T47D (cell line): ENCODE measurements around the gene POU3F4.

ENCODE experiments used
- DNase-seq, 2 experiments: peaks; one replicate each; pipeline versions ENCODE4 v3.0.0 to v3.0.0-alpha.2; 2011 to 2012; ENCODE audit warnings: low read depth in 1 of 2, low spot score in 1 of 2
- JUND ChIP-seq: IDR thresholded peaks from 2 replicates; pipeline ENCODE4 v1.6.1; 2012; ENCODE audit warnings: low read depth
- in situ Hi-C: cut with HindIII; loops from 2 replicates; pipeline ENCODE4 v1.10.0; 2016; ENCODE audit warnings: low sequenced_read_pairs, low pct_unique_long_range_greater_than_20kb

POU3F4 gene

GRCh38 chrX:83508006-83508405 lies at the start of gene POU3F4:
Gene POU3F4 (plus strand): TSS chrX:83508290. CDS start chrX:83508325, 35 bp downstream.
- TF ChIP-seq JUND = no peak
- DNase-seq = no peak
- in situ Hi-C loops = no loop called here

GRCh38 chrX:83469551-83469950 lies 38.5 kb upstream of the POU3F4 start:
- in situ Hi-C loops = no loop called here
- peak in 1 of 2 experiments; percentile 41 for DNase-seq

DNA sequence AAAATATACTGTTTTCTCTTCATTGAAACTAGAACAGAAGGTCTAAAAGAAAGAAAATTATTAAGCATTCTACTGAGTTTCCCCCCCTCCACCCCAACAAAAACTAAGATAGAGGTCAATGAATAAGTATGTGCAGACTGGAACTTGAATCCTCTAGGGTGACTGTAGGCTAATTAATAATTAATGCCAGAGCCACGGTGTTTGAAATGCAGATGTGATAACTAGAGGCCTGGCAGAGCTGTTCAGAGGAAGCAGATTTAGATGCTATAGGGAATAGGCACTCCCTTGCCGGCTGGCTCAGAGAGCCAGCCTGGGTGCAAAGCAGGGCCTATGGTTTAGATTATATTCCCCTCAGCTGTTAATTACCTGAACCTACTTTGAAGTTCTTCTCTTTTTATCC lies 12.2 kb upstream of the POU3F4 start:
- in situ Hi-C loops = no loop called here
- TF ChIP-seq JUND = no peak
- DNase-seq = no peak

More at GRCh38 chrX:83469551-83469950, 38.5 kb upstream of the POU3F4 start:
- TF ChIP-seq JUND = no peak

DNA sequence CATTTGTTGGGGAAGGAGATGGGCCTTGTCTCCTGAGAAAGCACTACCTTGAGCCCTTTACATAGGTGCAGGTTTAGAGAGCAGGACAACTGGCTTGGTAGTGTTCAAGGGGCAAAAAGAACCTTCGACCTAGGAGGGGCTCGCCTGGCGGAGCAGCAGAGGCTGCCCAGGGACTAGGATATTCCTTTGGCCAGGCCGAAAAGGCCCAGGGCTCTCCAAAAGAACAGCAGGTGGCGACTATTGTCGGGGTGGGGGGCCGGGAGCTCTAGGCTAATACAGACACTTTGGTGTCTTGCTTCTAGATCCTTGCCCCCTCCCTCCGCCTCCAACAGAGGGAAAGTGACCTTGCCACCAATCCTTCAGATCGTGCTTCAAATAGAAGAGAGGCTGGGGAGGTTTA lies 7.1 kb upstream of the POU3F4 start:
- in situ Hi-C loops = no loop called here
- TF ChIP-seq JUND = no peak
- no peak for DNase-seq

GRCh38 chrX:83501530-83501929 lies 6.6 kb upstream of the POU3F4 start:
- TF ChIP-seq JUND = no peak
- no peak for DNase-seq
- in situ Hi-C loops = no loop called here

- in situ Hi-C loops = no loop called here
- DNase-seq = no peak
- no peak for TF ChIP-seq JUND
Measured at GRCh38 chrX:83504721-83505479, 3.2 kb upstream of the POU3F4 start.

DNA sequence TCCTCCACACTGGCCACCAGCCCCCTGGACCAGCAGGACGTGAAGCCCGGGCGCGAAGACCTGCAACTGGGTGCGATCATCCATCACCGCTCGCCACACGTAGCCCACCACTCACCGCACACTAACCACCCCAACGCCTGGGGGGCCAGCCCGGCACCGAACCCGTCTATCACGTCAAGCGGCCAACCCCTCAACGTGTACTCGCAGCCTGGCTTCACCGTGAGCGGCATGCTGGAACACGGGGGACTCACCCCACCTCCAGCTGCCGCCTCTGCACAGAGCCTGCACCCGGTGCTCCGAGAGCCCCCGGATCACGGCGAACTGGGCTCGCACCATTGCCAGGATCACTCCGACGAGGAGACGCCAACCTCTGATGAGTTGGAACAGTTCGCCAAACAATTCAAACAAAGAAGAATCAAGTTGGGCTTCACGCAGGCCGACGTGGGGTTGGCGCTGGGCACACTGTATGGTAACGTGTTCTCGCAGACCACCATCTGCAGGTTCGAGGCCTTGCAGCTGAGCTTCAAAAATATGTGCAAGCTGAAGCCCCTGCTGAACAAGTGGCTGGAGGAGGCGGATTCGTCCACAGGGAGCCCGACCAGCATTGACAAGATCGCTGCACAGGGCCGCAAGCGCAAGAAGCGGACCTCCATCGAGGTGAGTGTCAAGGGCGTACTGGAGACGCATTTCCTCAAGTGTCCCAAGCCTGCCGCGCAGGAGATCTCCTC lies 600 bp downstream of the POU3F4 start:
- no peak for TF ChIP-seq JUND
- in situ Hi-C loops = no loop called here
- DNase-seq = no peak

- TF ChIP-seq JUND = no peak
- DNase-seq = no peak
- in situ Hi-C loops = no loop called here
Measured at GRCh38 chrX:83509254-83509801, 1.2 kb downstream of the POU3F4 start.

DNA sequence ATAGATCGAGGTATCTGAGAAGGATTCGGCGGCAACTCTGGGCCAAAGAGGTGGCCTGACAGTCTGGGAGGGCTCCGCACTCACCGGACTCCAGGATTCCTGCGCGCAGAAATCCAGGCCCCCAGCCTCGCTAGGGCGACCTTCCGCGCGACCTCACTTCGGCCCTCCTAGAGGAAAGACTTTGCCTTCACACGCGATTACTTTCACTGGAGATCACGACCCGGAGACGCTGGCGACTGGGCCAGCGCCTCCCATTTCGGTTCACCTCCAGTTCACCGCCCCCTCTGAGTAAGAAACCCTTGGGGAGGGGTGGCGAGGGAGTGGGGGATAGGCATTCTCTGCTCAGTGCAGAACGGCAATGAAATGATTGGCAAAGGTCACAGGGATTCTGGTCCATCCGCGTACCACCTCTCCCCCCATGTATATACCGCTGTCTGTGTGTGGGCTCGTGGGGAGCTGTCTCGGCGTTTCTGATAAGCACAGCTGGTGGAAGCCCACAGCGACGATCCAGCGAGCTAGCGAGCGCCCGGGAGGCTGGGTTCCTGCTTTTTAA lies 2.5 kb downstream of the POU3F4 start:
- no peak for DNase-seq
- no peak for TF ChIP-seq JUND
- in situ Hi-C loops = no loop called here

GRCh38 chrX:83511208-83511607 lies 3.1 kb downstream of the POU3F4 start:
- no peak for TF ChIP-seq JUND
- in situ Hi-C loops = no loop called here

DNA sequence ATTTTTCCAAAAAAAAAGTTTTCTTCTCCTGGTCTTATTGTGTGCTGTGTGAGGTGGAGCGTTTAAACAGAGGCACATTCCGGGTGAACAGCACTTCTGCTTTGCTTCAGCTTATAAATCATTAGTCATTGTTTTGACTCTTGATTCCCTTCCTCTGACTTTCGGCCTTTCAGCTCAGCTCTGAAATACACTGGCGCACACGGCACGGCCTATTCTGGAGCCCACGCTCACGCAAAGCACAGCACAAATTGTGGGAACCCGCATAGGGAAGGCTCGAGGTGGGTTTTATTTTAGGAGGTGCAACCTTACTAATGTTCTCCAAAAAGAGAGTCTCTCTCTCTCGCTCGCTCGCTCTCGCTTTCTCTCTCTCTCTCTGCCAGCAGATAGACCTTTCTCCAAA lies 4.0 kb downstream of the POU3F4 start:
- DNase-seq = no peak
- no peak for TF ChIP-seq JUND
- in situ Hi-C loops = no loop called here

More at GRCh38 chrX:83511208-83511607, 3.1 kb downstream of the POU3F4 start:
- DNase-seq = no peak

DNA sequence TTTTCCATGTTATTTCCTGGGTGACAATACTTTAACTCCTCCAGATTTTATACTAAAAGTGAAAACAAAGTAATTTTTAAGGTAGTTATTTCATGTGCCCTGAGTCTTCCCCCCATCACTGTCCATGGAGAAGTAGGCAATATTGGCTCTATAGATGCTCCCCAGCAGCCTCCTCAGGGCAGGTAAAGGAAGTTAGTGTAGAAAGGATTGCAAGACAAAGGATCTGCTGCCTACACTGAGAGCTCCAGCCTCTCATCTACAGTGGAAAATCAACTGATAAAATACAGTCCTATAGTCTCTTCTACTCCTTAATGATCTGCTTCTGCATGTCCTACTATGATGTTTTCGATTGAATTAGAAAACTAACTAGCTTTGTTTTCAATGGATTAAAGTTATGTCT lies 8.5 kb downstream of the POU3F4 start:
- TF ChIP-seq JUND = no peak
- no peak for DNase-seq
- in situ Hi-C loops = no loop called here

- no peak for DNase-seq
- in situ Hi-C loops = no loop called here
- TF ChIP-seq JUND = no peak
Measured at GRCh38 chrX:83521905-83522304, 13.8 kb downstream of the POU3F4 start.
